AG09319 (cell line): ENCODE measurements around the gene SYT8.
A peak's percentile ranks its signal among the peaks of the same experiment; 100 is the strongest.

Experiments
- DNase-seq: peaks from one replicate; pipeline ENCODE4 v3.0.0-alpha.2; 2010; ENCODE audit warnings: low read depth; ENCODE audit errors: extremely low read depth
- TF ChIP-seq, protein P1 (sequence below): IDR thresholded peaks from 2 replicates; pipeline ENCODE4 v1.5.1; 2011; ENCODE audit warnings: low read depth, mild to moderate bottlenecking, inconsistent platforms, low read length, moderate library complexity

The SYT8 gene

DNA sequence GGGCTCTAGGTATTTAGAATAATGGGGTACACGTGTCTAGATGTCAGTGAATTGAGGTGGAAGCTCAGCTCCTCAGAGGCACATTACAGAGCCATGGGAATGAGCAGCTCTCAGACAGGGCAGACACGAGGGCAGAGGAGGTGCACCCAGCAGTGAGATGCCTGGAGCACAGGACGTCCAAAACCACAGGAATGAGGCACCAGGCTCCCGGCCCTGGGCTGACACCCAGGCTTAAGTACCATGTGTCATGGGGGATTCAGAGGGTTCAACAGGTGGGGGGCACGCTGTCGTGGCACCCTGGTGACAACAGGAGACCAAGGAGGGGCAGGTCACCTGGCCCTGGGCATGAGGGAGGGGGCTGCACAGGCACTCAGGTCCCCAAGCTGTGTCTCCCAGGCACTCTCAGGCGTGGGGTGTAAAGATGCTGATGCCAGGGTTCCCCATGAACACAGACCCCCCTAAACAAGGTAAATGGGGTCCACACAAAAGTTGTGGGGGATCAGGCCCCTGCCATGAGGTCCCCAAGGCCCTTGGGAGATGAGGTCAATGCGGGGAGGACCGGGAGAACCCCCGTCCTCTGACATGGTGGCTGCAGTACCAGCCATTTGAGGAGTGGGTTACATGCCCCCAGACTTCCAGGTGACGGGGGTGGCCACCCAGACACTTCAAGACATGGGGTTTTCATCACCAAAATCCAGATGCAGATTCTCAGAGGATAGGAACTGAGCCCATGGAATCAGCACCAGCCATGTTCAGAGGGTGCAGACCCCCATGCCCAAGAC, 5.6 kb upstream of the SYT8 start:
- TF ChIP-seq, protein P1, sequence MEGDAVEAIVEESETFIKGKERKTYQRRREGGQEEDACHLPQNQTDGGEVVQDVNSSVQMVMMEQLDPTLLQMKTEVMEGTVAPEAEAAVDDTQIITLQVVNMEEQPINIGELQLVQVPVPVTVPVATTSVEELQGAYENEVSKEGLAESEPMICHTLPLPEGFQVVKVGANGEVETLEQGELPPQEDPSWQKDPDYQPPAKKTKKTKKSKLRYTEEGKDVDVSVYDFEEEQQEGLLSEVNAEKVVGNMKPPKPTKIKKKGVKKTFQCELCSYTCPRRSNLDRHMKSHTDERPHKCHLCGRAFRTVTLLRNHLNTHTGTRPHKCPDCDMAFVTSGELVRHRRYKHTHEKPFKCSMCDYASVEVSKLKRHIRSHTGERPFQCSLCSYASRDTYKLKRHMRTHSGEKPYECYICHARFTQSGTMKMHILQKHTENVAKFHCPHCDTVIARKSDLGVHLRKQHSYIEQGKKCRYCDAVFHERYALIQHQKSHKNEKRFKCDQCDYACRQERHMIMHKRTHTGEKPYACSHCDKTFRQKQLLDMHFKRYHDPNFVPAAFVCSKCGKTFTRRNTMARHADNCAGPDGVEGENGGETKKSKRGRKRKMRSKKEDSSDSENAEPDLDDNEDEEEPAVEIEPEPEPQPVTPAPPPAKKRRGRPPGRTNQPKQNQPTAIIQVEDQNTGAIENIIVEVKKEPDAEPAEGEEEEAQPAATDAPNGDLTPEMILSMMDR, result no peak
- no peak for DNase-seq

DNA sequence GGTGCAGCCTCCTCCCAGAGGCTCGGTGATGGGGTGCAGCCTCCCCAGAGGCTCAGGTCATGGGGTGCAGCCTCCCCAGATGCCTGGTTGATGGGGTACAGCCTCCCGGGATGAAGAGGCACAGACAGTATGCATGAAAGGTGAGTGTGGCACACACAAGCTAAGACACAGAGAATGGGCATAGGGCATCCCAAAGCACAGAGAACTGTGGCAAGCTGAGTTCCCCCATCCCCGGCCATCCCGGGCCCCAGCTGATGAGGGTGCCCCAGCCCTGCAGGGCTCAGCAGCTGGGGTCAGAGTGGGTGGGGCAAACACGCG, 4.8 kb upstream of the SYT8 start:
- TF ChIP-seq, protein P1, result no peak
- no peak for DNase-seq

DNA sequence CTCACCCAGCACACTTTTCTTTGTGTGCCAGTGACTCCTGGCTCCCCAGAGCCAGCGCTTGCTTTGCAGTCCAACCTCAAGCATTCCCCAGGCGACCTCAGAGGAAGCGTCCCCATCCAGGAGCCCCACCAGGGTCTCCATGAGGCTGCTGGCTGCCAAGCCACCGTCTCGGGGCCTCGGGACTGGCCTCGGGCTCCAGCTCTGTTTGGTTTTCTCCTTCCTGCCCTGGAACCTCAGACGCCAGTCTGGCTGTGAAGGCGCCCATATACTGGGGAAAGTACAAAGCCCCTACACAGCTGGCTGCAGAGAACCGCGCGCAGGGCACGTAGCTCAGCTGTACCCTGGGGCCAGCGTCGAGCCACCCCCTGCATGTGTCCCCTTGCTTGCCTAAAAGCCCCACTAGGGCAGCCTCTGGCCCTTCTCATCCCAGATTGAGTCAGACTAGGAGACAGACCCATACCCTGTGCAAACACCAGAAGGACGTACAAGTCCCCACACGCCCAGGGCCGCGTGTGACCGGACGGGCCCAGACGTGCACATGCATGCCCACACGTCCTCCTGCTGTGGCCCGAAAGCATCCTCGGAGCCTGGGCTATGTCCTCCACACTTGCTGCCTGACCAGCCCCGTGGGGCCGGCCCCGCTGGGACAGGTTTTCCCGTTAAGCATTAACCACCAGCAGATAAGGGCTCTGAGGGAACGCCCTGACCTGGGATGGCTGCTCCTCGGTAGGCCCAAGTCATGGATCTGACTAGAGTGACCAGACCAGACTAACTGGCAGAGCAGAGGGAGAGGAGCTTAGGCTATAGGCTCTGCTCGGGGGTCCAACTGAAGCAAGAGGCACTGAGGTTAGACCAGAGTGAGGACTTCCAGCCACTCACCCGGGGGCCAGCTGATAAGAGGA, 4.2 kb upstream of the SYT8 start:
- TF ChIP-seq, protein P1, result no peak
- DNase-seq, result no peak

DNA sequence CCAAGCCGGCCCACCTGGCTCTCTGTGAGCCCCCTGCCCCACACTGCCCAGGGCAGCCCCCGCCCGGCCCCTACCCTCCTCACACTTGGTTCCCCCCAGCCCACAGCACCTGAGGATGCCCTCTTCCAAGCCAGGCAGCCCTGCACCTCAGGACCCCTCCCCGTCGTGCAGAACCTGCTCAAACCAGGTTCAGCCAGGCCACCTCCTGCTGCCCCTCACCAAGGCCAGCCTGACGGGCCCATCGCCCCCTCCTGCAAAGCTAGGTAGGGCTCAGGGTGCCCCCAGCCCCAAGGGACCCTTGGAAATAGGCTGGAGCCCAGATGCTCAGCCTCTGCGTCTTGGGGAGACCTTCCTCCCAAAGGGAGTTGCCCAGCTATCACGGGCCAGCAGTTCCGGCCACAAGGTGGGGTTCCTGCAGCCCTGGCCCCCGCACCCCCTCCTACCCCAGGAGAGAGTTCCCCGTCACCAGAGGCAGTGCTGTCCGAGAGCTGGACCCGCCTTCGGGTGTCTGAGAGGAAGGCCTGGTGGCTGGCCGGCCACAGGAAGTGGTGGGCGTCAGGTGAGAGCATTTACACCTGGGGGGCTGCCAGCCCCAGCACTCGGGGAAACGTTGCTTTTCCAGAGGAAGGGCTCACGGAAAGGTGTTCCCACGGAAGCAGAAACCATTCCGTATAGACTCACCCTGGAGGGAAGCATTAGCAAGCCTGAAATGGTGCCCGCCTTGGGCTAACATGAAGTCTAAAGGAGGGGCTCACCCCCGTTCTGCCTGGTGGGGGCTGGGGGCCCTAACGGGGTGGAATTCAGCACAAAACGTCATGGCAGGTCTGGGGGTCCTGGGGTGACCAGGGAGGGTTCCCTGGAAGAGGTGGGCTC, 3.2 kb upstream of the SYT8 start:
- TF ChIP-seq, protein P1, result no peak
- no peak for DNase-seq

DNA sequence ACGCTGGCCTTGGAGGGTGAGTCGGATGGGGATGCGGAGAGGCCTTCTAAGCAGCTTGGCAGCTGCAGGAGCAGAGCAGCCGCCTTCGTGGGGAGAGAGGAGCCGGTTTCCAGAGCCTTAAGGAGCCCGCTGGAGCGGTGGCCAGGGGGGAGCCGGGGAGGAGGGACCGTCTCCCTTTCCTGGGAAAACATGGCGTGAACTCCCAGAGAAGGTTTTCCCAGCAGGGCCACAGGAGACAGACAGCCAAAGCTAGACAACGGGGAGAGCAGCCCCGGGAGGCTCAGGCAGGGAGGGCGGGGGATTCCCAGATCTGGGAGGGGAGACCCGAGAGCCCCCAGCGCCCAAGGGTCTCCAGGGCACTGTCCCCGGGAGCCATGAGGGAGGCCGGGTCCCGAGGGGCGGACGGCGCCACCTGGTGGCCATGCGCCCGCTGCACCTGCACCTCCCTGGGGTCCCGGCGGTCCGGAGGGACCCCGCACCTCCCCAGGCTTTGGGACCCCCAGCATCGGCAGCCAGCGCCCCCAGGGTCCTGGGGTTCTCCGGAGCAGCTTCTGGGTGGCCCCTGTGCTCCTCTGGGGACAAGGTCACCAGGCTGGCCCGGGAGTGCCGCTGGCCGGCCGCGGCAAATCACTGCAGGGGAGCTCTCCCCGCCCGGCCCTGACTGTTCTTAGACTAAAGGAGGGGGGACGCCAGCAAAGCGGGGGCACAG, 2.4 kb upstream of the SYT8 start:
- DNase-seq, result no peak
- TF ChIP-seq, protein P1, result peak; percentile 92

DNA sequence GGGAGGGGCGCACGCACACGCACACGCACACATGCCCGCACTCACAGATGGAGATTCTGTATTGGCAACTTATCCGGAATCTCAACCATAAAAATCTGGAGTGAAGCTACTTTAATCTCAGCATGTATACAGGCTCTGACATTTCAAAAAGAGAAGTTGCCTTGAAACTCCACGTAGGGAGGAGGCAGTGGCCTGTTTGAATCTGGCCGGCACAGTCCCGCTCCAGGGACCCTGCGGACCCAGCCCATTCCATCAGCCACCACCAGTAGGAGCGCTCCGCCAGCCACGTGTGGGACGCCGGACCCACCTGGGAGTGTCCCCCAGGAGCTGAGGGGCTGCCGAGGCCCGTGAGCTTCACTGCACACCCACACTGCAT, 1.9 kb upstream of the SYT8 start:
- TF ChIP-seq, protein P1, result no peak
- no peak for DNase-seq
